Stimulated activated naive CD8-positive, alpha-beta T cell treated with anti-CD3 and anti-CD28 coated beads, Interleukin-15, amount 100 ng/mL, for 72 hours (primary cell): ENCODE results near the gene LZTS2.
"Not testable (repeated sequence)": the region's sequence is repeated elsewhere in the genome, so short reads cannot be mapped to it uniquely, and the experiment has no call there.

ENCODE experiments used
- ATAC-seq: fragments of 150-1000 bp; cut with Tn5 transposase; 2 replicates; pipeline ENCODE4 v1.10.0; 2021; ENCODE audit warnings: mild to moderate bottlenecking, moderate library complexity
- DNase-seq, 2 donors: peaks; one replicate each; pipeline ENCODE4 v3.0.0; 2021 to 2022
- H3K27ac Mint-ChIP-seq, 2 donors: one replicate each; pipeline ENCODE4 v1.8.0; 2022; ENCODE audit warnings: mild to moderate bottlenecking in 2 of 2, mixed read lengths in 2 of 2, moderate library complexity in 2 of 2
- H3K27me3 Mint-ChIP-seq: one replicate; pipeline ENCODE4 v1.8.0; 2022; ENCODE audit warnings: mixed read lengths
- H3K4me1 Mint-ChIP-seq: one replicate; pipeline ENCODE4 v1.8.0; 2022; ENCODE audit warnings: mild to moderate bottlenecking, mixed read lengths
- H3K4me3 Mint-ChIP-seq, 2 donors: one replicate each; pipeline ENCODE4 v1.8.0; 2022; ENCODE audit warnings: mild to moderate bottlenecking in 2 of 2, mixed read lengths in 2 of 2, moderate library complexity in 1 of 2
- H3K9me3 Mint-ChIP-seq, 2 donors: one replicate each; pipeline ENCODE4 v1.8.0; 2022; ENCODE audit warnings: mixed read lengths in 2 of 2

The LZTS2 gene

GRCh38 chr10:100972115-100972903 is 27.3 kb upstream of the LZTS2 start:
- Mint-ChIP-seq H3K27me3 (no peaks in the 10 kb centered on the region), H3K9me3 (no peaks in the 10 kb centered on the region), H3K4me1 (peaks cover 34% of the 10 kb centered on the region), H3K27ac (no peak overlapping the region), H3K4me3 (no peak overlapping the region)
- no peak for ATAC-seq
- no peak for DNase-seq

- Mint-ChIP-seq H3K27ac (no peak overlapping the region), H3K9me3 (no peaks in the 10 kb centered on the region), H3K4me3 (no peak overlapping the region), H3K27me3 (no peaks in the 10 kb centered on the region), H3K4me1 (peaks cover 34% of the 10 kb centered on the region)
- ATAC-seq (no peak), DNase-seq (no peak)
Observed at GRCh38 chr10:100972904-100973535, 26.6 kb upstream of the LZTS2 start.

- not testable (repeated sequence) for ATAC-seq, H3K27ac Mint-ChIP-seq, DNase-seq, H3K9me3 Mint-ChIP-seq, H3K4me3 Mint-ChIP-seq, H3K27me3 Mint-ChIP-seq
- peaks cover 14% of the 10 kb centered on the region for H3K4me1 Mint-ChIP-seq
Observed at GRCh38 chr10:100975397-100975796, 24.2 kb upstream of the LZTS2 start.

- no peaks in the 10 kb centered on the region for H3K27me3 Mint-ChIP-seq
- H3K4me1 Mint-ChIP-seq: peaks cover 10% of the 10 kb centered on the region
- H3K27ac Mint-ChIP-seq: no peak overlapping the region
- no peak overlapping the region for H3K4me3 Mint-ChIP-seq
- no peak for ATAC-seq
- no peaks in the 10 kb centered on the region for H3K9me3 Mint-ChIP-seq
- no peak for DNase-seq
Observed at GRCh38 chr10:100976906-100977305, 22.7 kb upstream of the LZTS2 start.

GRCh38 chr10:100977436-100977835 is 22.2 kb upstream of the LZTS2 start:
- Mint-ChIP-seq H3K27me3 (no peaks in the 10 kb centered on the region), H3K4me3 (no peak overlapping the region), H3K9me3 (no peaks in the 10 kb centered on the region), H3K4me1 (peaks cover 5% of the 10 kb centered on the region), H3K27ac (no peak overlapping the region)
- no peak for DNase-seq
- no peak for ATAC-seq

- H3K4me3 Mint-ChIP-seq: no peak overlapping the region
- H3K9me3 Mint-ChIP-seq: no peaks in the 10 kb centered on the region
- H3K4me1 Mint-ChIP-seq: no peaks in the 10 kb centered on the region
- DNase-seq (no peak), ATAC-seq (no peak)
- no peak overlapping the region for H3K27ac Mint-ChIP-seq
- no peaks in the 10 kb centered on the region for H3K27me3 Mint-ChIP-seq
Observed at GRCh38 chr10:100978121-100978900, 21.3 kb upstream of the LZTS2 start.

- DNase-seq (no peak), ATAC-seq (no peak)
- Mint-ChIP-seq H3K4me1 (no peaks in the 10 kb centered on the region), H3K27me3 (no peaks in the 10 kb centered on the region), H3K9me3 (no peaks in the 10 kb centered on the region), H3K27ac (no peak overlapping the region), H3K4me3 (no peak overlapping the region)
Observed at GRCh38 chr10:100978901-100979195, 20.8 kb upstream of the LZTS2 start.

- ATAC-seq: no peak
- no peak for DNase-seq
- no peaks in the 10 kb centered on the region for H3K9me3 Mint-ChIP-seq
- H3K27me3 Mint-ChIP-seq: no peaks in the 10 kb centered on the region
- H3K27ac Mint-ChIP-seq: no peak overlapping the region
- H3K4me3 Mint-ChIP-seq: no peak overlapping the region
- peaks cover 6% of the 10 kb centered on the region for H3K4me1 Mint-ChIP-seq
Observed at GRCh38 chr10:100979791-100980272, 19.8 kb upstream of the LZTS2 start.

- H3K27me3 Mint-ChIP-seq: no peaks in the 10 kb centered on the region
- H3K9me3 Mint-ChIP-seq: no peaks in the 10 kb centered on the region
- H3K4me3 Mint-ChIP-seq: no peak overlapping the region
- ATAC-seq (no peak), DNase-seq (no peak)
- H3K27ac Mint-ChIP-seq: no peak overlapping the region
- H3K4me1 Mint-ChIP-seq: peaks cover 6% of the 10 kb centered on the region
Observed at GRCh38 chr10:100980311-100980710, 19.3 kb upstream of the LZTS2 start.

- Mint-ChIP-seq H3K27ac (no peak overlapping the region), H3K4me3 (no peak overlapping the region), H3K27me3 (no peaks in the 10 kb centered on the region), H3K9me3 (no peaks in the 10 kb centered on the region), H3K4me1 (peaks cover 10% of the 10 kb centered on the region)
- no peak for ATAC-seq
- DNase-seq: no peak
Observed at GRCh38 chr10:100980711-100981110, 18.9 kb upstream of the LZTS2 start.

GRCh38 chr10:100981178-100981772 is 18.3 kb upstream of the LZTS2 start:
- Mint-ChIP-seq H3K9me3 (no peaks in the 10 kb centered on the region), H3K4me3 (no peak overlapping the region), H3K27ac (peak overlapping the region in 1 of 2 donors; percentile 37), H3K27me3 (no peaks in the 10 kb centered on the region), H3K4me1 (peaks cover 14% of the 10 kb centered on the region)
- ATAC-seq (no peak), DNase-seq (no peak)

- H3K9me3 Mint-ChIP-seq: no peaks in the 10 kb centered on the region
- DNase-seq (peak in 1 of 2 donors; percentile 1), ATAC-seq (no peak)
- H3K27ac Mint-ChIP-seq: peak overlapping the region in 1 of 2 donors; percentile 48
- H3K27me3 Mint-ChIP-seq: no peaks in the 10 kb centered on the region
- no peak overlapping the region for H3K4me3 Mint-ChIP-seq
- peaks cover 24% of the 10 kb centered on the region for H3K4me1 Mint-ChIP-seq
Observed at GRCh38 chr10:100982916-100983830, 16.4 kb upstream of the LZTS2 start.

GRCh38 chr10:100983868-100984671 is 15.5 kb upstream of the LZTS2 start:
- Mint-ChIP-seq H3K4me1 (peaks cover 26% of the 10 kb centered on the region), H3K27me3 (no peaks in the 10 kb centered on the region), H3K4me3 (no peak overlapping the region), H3K9me3 (no peaks in the 10 kb centered on the region), H3K27ac (no peak overlapping the region)
- DNase-seq (no peak), ATAC-seq (no peak)

- Mint-ChIP-seq H3K9me3 (no peaks in the 10 kb centered on the region), H3K27me3 (no peaks in the 10 kb centered on the region)
Observed at GRCh38 chr10:100984672-100985177, 14.9 kb upstream of the LZTS2 start.

More at GRCh38 chr10:100984672-100985177, 14.9 kb upstream of the LZTS2 start:
- no peak for ATAC-seq
- DNase-seq: no peak
- no peak overlapping the region for H3K4me3 Mint-ChIP-seq
- H3K27ac Mint-ChIP-seq: peak overlapping the region; percentile 27 to 42
- peaks cover 32% of the 10 kb centered on the region for H3K4me1 Mint-ChIP-seq
